NCI-H2081 treated with DMSO at 0.1 percent for 48 hours (cell line): ENCODE data around the gene DUOXA2.

Experiments used
- DNase-seq: peaks from one replicate; lab custom pipeline; 2025; lab: John Stamatoyannopoulos, UW

Gene DUOXA2

GRCh38 chr15:45136378-45136764 lies 22.2 kb downstream of the DUOXA2 start:
- no peak for DNase-seq

DNA sequence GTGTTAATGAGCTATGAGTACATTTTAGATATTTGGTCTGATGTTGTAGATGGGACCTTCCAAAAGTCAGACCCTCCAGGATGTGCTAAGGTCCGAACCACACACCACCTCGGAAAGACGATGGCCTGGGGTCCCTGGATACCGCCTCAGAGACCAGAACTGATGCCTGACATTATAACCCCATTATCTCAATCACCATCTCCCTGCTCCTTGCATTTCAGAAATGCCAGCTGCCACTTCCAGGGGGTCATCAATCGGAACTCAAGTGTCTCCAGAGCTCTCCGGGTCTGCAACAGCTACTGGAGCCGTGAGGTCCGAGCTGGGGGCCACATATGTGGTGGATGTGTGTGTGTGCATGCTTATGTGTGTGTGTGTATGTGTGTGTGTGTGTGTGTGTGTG lies 23.6 kb downstream of the DUOXA2 start:
- DNase-seq: no peak

- no peak for DNase-seq
Observed at GRCh38 chr15:45138814-45139765, 25.0 kb downstream of the DUOXA2 start.

GRCh38 chr15:45139770-45140169 lies 25.6 kb downstream of the DUOXA2 start:
- DNase-seq: no peak

DNA sequence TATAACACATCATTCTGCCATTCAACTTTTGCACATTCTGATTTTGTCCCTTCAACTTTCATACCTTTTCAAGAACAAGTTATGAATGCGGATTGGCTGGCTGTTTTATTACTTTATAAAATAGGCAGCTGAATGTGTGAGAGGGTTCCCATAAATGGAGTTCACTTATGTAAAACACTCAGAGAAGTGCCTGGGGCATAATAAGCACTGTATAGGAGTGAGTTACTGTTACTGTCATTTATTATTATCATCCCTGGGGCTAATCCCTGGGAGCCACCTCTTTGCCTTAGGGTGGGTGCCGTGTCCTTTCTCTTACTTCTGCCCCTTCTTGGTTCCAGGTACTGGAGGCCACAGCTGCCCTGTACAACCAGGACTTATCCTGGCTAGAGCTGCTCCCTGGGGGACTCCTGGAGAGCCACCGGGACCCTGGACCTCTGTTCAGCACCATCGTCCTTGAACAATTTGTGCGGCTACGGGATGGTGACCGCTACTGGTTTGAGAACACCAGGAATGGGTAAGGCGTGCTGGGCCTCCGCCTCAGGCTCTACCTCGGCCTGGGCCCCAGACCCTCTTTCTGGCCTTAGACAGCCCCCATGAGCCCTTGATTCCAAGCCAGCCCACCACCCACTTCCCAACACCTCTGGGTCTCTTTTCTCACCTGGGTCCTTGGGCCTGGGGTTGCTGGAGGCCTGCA lies 26.6 kb downstream of the DUOXA2 start:
- DNase-seq: no peak

DNA sequence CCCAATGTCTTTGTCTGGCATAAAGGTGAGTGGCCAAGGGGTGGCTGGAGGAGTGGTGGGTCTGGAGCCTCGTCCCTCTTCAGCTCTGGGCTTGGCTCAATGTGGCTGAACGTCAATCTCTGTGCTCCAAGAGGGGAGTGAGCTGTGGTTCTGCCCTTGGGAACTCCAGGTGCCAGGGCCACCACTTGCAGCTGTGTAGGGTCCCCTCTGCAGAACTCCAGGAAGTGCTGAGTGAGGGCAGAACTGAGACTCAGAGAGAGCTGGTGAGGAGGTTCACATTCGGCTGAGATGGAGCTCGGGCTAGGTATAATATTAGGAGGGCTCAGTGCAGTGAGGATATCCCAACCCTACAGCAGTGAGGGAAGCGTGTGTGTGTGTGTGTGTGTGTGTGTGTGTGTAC lies 27.3 kb downstream of the DUOXA2 start:
- no peak for DNase-seq

- no peak for DNase-seq
Observed at GRCh38 chr15:45143056-45143455, 28.9 kb downstream of the DUOXA2 start.

DNA sequence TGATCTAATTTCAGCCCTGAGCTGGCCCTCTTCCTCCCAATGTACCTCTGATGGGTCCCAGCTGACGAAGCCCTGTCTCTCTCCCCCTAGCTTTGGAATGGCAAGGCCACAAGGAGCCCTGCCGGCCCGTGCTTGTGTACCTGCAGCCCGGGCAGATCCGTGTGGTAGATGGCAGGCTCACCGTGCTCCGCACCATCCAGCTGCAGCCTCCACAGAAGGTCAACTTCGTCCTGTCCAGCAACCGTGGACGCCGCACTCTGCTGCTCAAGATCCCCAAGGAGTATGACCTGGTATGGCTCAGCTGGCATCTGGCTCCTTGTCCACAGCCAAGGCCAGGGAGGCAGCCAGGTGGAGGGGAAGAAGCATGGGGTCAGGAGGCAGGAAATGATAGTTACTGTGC lies 29.8 kb downstream of the DUOXA2 start:
- DNase-seq: no peak

- DNase-seq: no peak
Observed at GRCh38 chr15:45144775-45145174, 30.6 kb downstream of the DUOXA2 start.

DNA sequence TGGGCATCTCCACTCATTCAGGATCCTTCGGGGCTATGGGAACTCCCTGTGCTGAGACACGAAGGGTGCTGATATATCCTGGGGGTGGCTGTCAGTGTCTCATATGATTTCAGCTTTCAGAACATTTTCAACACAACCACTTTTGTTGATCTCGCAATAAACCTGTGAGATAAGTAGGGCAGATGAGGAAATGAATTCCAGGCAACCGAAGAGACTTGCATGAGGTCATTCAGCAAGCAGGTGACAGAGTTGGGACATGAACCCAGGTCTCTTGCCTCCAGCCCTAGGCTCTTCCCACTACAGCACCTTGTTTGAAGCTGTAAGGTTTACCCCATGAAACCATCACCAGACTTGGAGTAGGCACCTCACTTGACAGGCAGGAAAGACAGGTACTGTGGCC lies 32.3 kb downstream of the DUOXA2 start:
- no peak for DNase-seq

DNA sequence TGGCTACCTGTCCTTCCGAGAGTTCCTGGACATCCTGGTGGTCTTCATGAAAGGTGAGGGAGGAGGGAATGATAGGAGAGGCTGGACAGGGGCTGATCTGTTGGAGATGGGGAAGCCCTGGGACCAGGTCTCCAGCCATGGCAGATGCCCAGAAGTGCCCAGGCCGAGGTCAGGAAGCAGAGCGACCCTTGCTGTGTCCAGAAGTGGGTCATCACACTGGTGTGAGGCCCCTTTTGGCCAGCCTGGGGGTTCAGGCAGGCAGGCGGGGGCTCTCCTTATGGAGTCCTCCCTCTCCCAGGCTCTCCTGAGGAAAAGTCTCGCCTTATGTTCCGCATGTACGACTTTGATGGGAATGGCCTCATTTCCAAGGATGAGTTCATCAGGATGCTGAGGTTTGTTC lies 33.5 kb downstream of the DUOXA2 start:
- DNase-seq: no peak

DNA sequence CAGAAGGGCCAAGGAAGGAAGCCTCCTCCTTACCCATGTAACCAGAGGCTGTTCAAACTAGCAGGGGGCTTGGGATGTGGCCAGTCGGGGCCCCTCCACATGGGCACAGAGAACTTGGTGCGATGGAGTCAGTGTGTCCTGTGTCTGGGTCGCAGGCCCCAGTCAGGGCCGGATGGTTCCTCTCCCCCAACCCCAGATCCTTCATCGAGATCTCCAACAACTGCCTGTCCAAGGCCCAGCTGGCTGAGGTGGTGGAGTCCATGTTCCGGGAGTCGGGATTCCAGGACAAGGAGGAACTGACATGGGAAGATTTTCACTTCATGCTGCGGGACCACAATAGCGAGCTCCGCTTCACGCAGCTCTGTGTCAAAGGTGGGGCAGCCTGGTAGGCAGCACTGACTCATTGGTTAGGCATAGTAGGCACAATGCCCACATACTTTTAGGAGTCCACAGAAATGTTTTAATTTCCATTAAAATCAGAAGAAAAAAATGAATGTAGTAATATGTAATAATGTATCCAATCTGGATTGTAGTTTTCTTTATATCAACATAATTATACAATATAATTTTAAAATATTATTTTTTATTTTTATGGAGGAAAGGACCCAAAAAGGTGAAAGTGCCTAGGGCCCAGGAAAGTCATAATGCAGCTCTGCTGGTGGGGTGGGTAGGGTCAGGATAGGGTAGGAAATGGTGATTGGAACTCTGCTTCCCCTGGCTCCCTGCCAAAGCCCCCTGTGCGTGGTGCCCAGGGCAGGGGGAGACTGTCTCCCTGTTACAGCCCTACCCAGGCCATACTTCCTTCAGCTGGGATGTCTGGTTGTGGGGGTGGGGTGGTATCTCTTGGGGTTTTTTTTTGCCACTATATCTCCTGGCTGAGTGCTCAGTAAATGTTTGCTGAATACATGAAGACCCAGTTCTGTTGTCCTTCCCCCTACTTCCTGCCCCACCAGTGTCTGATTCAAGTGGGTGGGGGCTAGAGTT lies 34.2 kb downstream of the DUOXA2 start:
- DNase-seq: no peak

- no peak for DNase-seq
Observed at GRCh38 chr15:45149060-45149459, 34.9 kb downstream of the DUOXA2 start.

GRCh38 chr15:45150481-45150880 lies 36.4 kb downstream of the DUOXA2 start:
- DNase-seq: no peak

- no peak for DNase-seq
Observed at GRCh38 chr15:45150997-45151396, 36.9 kb downstream of the DUOXA2 start.

DNA sequence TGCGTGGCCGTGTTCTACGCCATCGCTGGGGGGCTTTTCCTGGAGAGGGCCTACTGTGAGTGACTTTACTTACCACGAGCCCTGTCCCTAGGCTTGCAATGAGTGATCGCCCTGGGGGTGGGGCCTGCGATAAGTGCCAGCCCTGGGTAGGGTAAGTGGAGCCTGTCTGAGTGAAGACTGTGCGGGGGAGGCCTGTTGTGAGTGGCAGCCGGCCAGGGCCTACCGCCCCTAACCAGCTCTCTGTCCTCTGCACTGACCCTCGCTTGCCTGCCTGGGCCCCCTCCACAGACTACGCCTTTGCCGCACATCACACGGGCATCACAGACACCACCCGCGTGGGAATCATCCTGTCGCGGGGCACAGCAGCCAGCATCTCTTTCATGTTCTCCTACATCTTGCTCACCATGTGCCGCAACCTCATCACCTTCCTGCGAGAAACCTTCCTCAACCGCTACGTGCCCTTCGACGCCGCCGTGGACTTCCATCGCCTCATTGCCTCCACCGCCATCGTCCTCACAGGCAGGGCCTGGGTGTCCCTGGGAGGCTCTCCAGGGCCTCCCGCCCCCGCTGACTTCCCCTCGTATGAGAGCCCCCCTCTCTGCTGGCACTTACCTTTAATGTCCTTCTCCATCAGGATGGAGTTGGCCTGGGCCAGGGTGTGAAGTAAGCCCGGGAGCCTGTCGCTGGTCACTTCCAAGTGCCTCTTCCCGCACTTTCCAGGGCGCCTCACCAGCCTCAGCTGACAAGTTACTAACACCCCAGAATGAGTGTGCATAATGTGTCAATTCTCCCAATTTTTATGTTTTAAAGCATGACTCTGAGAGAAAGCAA lies 38.1 kb downstream of the DUOXA2 start:
- DNase-seq: no peak

- DNase-seq: no peak
Observed at GRCh38 chr15:45155739-45156138, 41.6 kb downstream of the DUOXA2 start.

DNA sequence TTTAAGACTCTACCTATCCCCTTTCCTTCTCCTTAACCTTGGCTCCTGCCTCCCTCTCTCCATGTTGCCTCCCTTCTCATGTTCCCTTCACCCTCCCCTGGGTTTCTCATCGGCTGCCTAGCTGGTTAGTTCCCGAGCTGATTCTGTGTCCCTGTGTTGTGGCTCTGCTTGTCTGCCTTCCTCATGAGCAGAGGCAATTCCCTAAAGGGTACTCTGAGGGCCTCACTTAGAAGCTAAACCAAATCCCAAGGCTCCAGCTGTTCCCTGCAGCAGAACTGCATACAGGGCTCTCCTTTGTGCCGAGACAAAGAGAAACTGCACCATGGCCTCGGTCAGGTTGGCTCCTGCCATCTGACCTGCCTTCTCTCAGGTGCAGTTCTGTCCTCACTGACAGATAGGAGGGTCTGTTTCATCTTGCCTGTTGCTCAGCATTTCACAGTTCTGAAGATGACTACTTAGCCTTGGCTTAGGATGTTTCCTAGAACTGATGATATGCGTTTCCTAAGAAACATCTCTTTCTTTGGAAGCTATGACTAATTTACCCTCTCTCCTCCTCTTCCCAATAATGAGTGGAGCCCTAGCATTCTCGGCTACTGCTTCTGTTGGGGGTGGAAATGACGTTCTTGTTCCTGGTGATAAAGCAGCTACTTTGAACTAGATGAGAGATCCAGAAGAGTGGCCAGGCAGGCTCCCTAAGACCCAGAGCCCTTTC lies 42.8 kb downstream of the DUOXA2 start:
- no peak for DNase-seq

DNA sequence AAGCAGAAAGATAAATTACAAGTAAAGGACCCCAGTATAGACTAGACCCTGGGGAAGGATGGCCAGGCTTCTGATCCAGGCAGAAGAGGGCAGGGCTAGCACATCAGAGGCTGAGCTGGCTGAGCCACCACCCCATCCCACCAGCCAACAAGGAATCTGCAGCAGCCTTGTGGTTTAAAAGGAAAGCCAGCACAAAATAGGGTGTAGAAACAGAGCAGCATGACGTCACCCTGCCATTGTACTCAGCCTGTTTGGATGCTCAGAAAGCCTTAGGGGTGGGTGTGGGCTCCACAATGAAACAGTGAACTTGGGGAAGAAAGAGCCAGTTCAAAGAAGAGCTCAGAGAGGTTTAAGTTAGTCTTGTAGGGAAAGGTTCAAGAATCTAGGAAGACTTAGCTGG lies 43.8 kb downstream of the DUOXA2 start:
- DNase-seq: no peak

GRCh38 chr15:45161666-45162065 lies 47.5 kb downstream of the DUOXA2 start:
- DNase-seq: no peak
